ENCODE measurements around the gene ADARB1.

The ADARB1 gene

DNA sequence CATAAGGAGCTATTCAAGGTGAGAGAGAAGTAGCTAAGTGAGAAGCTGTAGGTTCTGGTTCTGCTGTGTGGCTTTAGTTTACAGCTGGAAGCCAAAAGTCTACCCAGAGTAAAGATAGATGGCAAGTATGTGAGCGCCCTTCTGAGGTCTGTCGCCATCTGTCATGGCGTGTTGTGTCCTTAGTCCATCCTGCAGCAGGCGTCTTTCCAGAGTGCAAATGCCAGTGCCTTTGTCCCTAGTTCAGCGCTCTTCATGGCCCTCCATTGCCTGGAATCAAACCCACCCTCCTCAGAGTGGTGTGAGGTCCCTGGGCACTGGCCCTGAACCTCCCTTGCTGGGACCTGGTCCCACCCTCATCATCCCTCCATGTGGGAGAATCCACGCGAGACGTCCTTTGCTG lies 96.6 kb downstream of the ADARB1 start:
- DNase-seq (ENCODE audit: low read depth in 2 of 2) = no peak

DNA sequence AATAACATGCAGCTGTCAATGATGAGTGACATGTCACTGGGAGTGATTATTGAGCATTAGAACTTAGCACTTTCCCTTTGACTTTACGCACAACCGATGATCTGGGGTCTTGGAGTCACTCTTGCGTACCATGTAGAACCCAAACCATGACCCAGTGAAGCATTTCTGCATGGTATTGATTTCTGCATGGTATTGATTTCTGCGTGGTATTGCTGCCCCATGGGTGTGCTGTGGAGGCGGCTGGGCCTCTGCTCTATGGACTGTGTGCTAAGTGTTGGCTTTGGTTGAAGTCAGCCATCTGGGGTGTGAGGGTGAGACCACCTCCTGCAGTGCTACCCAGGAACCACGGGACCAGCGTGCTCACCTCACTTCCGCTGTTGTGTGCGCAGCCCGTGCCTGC lies 98.0 kb downstream of the ADARB1 start:
- no peak for DNase-seq (ENCODE audit: low read depth in 2 of 2)

DNA sequence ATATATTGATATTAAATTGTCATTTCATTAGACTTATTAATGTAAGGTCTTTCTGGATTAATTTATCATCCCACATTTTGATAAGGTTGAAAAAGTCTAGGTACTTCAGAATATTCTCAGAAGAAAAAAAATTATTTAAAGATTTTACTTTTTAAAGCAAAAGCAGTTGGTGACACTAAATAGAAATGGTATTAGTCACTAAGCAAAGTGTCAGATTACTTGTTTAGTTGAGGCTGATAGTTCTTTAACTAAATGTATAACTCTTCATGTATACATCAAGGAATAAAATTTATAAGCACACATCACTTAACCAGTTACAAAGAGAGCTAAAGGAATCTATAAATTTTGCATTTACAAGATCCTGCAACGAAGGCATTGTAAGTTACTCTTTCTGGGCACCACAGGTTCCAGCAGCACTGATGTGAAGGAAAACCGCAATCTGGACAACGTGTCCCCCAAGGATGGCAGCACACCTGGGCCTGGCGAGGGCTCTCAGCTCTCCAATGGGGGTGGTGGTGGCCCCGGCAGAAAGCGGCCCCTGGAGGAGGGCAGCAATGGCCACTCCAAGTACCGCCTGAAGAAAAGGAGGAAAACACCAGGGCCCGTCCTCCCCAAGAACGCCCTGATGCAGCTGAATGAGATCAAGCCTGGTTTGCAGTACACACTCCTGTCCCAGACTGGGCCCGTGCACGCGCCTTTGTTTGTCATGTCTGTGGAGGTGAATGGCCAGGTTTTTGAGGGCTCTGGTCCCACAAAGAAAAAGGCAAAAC lies 101.1 kb downstream of the ADARB1 start:
- no peak for DNase-seq (ENCODE audit: low read depth in 2 of 2)

DNA sequence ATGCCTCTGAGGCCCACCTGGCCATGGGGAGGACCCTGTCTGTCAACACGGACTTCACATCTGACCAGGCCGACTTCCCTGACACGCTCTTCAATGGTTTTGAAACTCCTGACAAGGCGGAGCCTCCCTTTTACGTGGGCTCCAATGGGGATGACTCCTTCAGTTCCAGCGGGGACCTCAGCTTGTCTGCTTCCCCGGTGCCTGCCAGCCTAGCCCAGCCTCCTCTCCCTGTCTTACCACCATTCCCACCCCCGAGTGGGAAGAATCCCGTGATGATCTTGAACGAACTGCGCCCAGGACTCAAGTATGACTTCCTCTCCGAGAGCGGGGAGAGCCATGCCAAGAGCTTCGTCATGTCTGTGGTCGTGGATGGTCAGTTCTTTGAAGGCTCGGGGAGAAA lies 101.8 kb downstream of the ADARB1 start:
- DNase-seq (ENCODE audit: low read depth in 2 of 2) = no peak

DNA sequence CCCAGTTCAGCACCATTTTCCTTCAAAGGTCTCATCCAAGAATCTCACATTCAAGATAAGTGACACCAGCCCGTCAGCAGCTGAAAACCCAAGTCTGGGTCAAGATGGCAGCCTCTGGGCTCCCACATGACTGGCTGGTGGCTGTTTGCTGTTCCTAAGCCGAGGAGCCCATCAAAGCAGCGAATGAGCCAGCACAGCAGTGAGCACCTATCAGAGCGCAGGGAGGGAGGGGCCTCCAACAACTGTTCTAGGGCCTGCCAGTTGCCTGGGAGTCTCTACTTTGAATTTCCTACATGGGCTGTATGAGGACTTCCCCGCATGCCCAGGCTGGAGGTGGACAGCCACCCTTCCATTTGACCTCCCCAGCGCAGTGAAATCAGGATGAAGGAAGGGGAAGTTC lies 102.7 kb downstream of the ADARB1 start:
- DNase-seq (ENCODE audit: low read depth in 2 of 2) = no peak

DNA sequence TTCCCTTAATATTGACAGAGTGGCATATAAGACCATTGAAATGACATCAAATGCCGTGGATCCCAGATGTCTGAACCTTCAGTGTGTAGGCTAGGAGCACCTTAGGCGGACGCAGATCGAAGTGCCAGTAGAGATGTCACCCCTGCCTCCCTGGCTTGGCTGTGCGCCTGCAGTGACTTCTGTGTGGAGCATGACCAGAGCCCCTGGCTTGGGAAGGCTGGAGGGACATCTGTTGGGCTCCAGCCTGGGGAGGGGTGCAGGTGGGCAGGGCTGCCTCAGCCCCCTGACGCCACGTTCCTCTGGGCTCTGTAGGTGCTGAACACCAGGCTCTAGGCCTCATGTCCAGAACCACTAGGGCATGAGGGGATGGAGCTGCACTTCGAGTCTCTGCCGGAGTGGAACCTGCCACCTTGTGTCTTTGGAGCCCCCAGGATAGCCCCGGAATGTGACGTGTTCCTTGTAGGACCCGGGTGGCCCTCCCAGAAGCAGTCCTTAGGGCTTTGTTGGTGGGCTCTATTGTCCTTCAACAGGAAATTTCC lies 103.8 kb downstream of the ADARB1 start:
- DNase-seq (ENCODE audit: low read depth in 2 of 2) = no peak

DNA sequence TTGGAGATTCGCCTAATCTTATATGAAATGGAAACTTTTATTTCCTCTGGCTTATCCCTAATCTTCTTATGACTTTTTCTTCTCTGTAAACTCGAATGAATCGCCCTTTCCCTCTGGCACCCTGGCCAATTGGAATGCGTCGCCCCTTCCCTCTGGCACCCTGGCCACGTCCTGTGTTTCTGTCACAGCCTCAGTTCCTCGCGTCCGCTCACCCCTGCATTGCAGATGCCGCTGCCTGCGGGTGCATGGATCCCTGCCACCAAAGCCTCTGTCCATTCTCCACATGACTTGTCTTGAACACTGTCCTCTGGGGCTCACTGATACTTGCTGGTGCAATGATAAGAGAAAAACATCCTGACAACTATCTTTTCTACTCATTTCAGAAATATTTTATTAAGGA lies 104.6 kb downstream of the ADARB1 start:
- no peak for DNase-seq (ENCODE audit: low read depth in 2 of 2)

DNA sequence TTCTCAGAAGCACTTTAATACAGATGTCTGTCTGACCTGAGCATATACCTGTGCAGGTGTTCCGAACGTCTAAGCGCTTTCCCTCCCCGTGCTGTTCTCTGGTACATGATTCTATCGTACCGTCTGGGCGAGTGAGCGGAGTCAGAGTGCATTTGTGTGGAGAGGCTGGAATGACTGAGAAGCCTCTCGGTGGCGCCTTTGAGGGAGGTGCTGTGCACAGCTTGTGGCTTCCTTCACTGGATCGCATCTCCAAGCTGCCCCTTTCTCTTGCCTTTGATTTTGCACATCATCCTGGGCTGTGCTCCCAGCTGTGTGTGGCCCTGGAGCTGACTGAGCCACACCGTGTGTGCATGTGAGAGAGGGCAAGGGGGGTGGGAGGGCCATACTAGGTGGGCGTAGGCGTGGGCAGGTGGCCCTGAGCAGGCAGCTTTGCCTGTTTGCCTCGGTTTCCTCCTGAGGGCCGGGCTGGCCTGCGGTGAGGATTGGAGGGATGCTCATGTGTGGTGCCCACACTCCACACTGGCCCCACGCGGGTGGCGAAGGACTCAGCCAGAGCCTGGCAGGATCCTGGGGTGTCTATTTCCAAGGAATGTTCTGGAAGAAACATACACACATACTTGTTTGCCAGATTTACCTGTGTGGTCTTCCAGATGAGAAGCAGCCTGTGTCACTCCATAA lies 105.3 kb downstream of the ADARB1 start:
- no peak for DNase-seq (ENCODE audit: low read depth in 2 of 2)

DNA sequence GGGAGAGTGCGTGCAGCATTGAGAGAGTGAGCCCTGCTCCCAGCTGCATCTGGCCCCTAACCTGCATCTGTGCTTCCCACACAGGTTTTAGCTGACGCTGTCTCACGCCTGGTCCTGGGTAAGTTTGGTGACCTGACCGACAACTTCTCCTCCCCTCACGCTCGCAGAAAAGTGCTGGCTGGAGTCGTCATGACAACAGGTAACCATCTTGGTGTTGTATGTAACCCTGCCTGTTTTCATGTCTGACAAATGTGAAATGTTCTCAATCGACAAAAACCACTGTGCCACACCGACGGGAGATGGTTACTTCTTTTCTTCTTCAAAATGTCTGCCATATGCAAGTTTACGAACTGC lies 105.8 kb downstream of the ADARB1 start:
- DNase-seq (ENCODE audit: low read depth in 2 of 2) = no peak

DNA sequence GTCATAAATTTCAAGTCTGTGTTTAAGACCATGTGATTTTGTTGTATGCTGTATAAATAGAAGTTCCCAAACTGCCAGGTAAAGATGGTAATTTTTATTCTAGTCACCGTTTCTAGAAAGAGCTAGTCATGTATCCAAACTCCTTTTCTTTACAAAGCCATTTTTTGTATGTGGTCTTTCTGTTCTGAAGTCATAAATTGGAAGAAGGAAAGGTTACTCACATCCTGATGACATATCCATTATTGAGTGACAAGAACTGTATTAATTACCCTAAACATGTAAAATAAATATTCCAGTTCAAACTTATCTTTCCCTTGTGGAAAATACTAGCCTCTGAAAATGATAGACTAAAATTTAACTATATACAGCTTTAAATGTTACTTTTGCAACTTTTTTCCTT lies 108.6 kb downstream of the ADARB1 start:
- DNase-seq (ENCODE audit: low read depth in 2 of 2) = no peak

DNA sequence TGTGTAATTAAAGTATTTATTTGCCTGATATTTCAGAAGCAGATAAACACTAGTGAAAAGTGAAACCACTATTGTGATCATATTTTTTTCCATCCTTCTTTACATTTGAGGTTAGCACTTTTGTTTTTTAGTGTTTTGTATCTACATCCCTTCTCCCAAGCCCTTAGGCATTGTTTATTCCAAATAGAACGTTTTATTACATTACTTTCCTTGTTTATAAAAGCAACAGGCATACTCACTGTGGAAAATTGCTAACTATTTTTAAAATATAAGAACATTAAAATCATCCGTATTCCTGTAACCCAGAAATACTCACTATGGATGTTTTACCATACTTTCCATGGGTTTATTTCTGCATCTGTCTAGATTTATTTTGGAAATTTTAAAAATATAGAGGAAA lies 109.5 kb downstream of the ADARB1 start:
- DNase-seq (ENCODE audit: low read depth in 2 of 2) = no peak

DNA sequence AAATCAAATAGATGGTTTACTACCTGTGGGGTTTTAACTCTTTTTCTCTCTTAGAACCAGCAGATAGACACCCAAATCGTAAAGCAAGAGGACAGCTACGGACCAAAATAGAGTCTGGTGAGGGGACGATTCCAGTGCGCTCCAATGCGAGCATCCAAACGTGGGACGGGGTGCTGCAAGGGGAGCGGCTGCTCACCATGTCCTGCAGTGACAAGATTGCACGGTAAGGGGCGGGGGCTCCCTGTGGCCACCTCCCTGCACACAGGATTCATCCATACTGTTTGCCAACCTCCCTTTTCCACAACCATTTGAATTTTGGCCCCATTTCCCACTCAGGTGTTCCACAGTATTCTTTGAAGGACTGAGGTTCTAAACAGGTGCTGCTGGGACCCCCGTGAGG lies 110.5 kb downstream of the ADARB1 start:
- no peak for DNase-seq (ENCODE audit: low read depth in 2 of 2)

DNA sequence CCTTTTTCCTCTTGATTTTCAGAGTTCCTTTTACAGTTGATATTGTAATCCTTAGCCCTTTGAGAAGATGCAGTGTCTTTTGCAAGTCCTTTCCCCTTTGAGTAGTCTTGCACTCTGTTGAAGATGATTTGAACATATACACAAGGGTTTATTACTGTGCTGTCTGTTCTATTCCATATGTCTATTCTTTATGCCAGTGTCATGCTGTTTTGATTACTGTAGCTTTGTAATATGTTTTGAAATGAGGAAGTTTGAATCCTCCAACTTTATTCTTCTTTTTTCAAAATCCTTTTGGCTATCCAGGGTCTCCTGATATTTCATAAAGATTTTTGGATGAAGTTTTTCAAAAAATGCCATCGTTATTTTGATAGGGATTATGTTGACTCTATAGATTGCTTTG lies 112.3 kb downstream of the ADARB1 start:
- no peak for DNase-seq (ENCODE audit: low read depth in 2 of 2)

DNA sequence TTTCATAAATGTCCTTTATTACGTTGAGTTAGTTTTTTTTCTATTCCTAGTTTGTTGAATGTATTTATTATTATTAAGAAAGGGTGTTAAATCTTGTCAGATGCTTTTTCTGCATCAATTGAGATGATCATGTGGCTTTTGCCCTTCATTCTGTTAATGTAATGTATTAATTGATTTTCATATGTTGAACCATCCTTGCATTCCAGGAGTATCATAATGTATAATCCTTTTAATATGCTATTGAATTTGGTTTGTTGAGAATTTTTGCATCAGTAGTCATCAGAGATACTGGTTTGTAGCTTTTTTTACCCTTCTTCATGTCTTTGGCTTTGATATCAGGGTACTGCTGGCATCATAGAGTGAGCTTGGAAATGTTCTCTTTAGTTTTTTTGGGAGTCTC lies 113.3 kb downstream of the ADARB1 start:
- no peak for DNase-seq (ENCODE audit: low read depth in 2 of 2)

DNA sequence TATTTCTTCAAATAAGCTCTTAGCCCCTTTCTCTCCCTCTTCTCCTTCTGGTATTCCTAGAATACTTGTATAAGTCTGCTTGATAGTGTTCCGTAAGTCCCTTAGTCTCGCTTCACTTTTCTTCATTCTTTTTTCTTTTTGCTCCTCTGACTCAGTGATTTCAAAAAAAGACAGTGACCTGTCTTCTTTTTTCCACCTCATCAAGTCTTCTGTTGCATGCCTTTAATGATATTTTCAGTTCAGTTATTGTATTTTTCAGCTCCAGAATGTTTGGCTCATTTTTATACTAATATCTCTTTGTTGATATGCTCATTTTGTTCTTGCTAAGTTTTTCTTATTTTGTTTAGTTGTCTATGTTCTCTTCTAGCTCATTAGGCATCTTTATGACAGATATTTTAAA lies 115.6 kb downstream of the ADARB1 start:
- no peak for DNase-seq (ENCODE audit: low read depth in 2 of 2)

DNA sequence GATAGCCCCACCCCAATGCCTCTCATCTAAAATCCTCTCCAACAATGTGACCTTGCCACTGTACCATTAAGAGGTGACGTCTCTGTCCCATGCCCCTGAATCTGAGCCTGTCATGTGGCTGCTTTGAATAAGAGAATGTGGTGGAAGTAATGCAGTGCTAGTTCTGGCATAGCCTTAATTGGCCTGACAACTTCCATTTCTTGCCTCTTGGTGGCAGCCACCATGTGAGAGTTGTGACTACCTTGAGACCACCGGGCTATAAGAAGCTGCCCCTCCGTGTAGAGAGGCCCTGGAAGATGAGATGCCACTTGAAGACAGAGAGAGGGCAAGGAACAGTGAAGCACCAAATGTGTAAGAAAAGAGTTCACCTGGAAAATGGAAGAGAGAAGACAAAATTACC lies 118.0 kb downstream of the ADARB1 start:
- DNase-seq (ENCODE audit: low read depth in 2 of 2) = no peak

DNA sequence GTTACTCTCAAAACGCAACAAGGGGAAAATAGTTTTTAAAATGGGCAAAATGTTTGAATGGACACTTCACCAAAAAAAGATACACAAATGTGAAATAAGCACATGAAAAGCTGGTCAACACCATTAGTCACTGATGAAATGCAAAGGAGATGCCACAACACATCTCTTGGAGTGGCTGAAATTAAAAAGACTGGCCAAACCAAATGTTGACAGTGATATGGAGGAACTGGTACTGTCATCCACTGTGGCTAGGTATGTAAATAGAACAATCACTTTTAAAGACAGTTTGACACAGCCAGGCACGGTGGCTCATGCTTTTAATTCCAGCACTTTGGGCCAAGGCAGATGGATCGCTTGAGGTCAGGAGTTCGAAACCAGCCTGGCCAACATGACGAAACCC lies 122.2 kb downstream of the ADARB1 start:
- no peak for DNase-seq (ENCODE audit: low read depth in 2 of 2)

DNA sequence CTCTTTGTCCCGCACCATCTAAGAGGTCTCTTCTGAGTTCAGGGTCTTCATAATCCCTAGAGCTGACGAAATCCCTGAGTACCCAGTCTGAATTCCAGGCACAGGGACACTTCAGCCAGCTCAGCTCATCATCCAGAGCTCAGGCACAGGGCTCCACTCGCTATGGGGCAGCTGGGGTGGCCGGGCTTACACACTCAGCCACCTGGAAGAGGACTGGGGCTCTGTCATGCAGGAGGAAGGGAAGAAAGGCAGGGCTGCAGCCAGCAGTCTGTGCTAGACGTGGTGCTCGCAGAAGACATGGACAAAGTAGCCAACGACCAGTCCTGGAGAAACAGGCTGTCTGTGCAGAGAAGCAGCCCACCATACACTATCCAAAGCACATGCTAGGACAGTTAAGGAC lies 124.8 kb downstream of the ADARB1 start:
- DNase-seq (ENCODE audit: low read depth in 2 of 2) = no peak

DNA sequence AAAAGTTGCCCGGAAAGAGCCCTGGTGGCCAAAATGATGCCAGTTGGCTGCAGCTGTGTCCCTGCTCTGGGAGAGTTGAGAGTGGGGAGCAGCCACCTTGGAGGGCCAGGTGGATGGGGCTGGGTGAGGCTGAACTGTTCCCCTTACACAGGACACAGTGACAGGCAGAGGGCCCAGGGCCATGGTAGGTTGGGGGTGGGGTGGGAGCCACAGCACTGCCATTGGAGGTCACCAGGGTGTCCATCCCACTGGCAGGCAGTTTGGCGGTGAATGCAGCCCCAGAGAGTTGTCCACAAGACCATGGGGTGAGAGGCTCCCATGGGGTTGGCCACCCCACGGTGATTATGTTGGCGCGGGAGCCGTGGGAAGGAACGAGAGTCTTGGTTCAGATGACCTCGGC lies 125.7 kb downstream of the ADARB1 start:
- DNase-seq (ENCODE audit: low read depth in 2 of 2) = no peak

DNA sequence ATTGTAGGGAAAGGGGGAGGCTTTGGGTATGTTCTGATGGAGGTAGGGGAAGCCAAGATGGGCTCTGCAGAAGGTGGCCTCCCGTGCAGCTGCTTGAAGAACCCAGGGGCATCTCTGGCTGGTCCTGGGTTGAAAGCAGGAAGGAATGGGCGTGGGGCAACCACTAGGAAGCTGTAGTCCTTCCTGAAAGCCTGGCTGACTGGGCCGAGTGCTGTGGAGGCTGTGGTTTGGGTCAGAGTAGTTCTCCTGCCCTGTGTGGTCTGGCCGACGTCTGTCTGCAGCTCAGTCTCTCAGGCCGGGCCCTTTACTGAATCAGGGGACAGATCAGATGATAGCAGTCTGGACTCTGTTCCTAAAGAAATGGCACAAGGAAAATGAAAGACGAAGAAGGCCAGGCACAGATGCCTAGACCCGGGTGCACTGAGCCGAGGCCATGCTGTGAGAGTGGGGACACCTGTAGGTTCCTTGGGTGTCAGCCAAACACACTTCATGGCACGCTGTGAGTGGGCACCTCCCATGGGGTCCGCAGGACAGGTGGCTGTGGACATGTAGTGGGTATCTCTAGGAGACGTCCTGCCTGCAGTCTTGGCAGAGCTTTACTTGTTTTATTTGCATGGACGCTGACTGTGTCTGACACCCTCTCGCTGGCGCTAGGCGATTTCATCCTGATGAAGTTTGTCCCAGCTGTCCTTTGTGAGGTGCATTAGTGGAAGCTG lies 126.4 kb downstream of the ADARB1 start:
- DNase-seq (ENCODE audit: low read depth in 2 of 2) = no peak

DNA sequence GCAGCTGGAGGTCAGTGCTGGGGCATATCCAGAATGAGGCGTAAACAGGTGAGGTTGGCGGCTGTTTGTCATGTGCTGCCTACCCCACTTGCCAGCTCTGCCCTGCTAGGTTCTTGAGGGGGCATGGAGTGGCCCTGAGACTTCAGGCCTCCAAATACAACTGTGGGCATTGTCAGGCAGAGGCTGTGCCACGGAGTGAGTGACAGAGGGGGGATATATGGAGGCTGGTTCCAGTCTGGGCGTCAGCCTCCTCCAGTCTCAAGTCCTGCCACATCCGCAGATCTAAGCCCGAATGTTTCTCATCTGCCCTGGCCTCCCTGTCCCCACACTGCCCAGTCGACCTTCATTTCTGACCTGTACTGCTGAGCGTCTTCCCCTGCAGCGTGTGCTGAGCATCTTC lies 128.0 kb downstream of the ADARB1 start:
- no peak for DNase-seq (ENCODE audit: low read depth in 2 of 2)

DNA sequence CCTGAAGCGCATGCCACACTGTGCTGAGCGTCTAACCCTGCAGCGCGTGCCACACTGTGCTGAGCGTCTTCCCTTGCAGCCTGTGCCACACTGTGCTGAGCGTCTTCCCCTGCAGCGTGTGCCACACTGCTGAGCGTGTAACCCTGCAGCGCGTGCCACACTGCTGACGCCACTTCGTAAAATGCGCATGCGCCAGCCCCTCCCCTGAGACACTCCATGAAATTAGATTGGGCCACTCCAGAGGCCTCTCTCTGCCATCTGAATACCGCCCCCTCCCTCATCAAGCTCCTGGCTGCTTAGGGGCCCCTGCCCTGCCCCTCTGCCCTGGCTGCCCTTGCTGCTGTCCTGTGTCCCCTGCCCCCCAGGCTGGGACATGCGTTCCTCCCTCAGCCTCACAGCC lies 128.5 kb downstream of the ADARB1 start:
- DNase-seq (ENCODE audit: low read depth in 2 of 2) = no peak

DNA sequence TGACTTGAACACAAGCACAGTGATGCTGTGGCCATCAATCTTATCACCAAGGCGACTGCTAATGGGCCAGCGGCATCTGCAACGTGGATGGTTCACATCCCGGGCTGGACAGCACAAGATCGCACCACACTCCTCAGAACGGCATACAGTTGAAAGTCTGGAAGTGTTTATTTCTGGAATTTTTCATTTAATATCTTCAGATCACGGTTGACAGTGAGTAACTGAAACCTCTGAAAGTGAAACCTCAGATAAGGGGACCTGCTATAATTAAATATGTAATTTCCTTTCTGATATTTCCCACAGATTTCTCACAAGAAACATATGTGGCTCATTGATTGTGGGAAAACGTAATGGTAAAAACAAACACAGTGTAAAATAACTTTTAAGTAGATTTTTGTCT lies 129.6 kb downstream of the ADARB1 start:
- DNase-seq (ENCODE audit: low read depth in 2 of 2) = no peak

Data from stimulated activated CD8-positive, alpha-beta memory T cell treated with anti-CD3 and anti-CD28 coated beads, Interleukin-15, amount 100 ng/mL, for 4 hours (primary cell).